HG03457 (cell line): ENCODE results near the gene KIF26B.

Source experiments
- ATAC-seq: cut with Tn5 transposase; IDR thresholded peaks from one replicate; pipeline ENCODE4 v1.9.1; 2021; ENCODE audit warnings: moderate number of reproducible peaks; ENCODE audit not compliant: unreplicated experiment

Gene KIF26B

GRCh38 chr1:245484176-245484575, 329.4 kb downstream of the KIF26B start:
- no peak for ATAC-seq

- no peak for ATAC-seq
Observed at GRCh38 chr1:245485996-245486395, 331.2 kb downstream of the KIF26B start.

- no peak for ATAC-seq
Observed at GRCh38 chr1:245486775-245487470, 332.1 kb downstream of the KIF26B start.

GRCh38 chr1:245488346-245489129, 333.8 kb downstream of the KIF26B start:
- no peak for ATAC-seq

GRCh38 chr1:245489838-245490237, 335.1 kb downstream of the KIF26B start:
- no peak for ATAC-seq

- ATAC-seq, result no peak
Observed at GRCh38 chr1:245493029-245493428, 338.2 kb downstream of the KIF26B start.

GRCh38 chr1:245495681-245496080, 340.9 kb downstream of the KIF26B start:
- ATAC-seq, result no peak

- ATAC-seq, result no peak
Observed at GRCh38 chr1:245500546-245500945, 345.8 kb downstream of the KIF26B start.

GRCh38 chr1:245501633-245502032, 346.8 kb downstream of the KIF26B start:
- no peak for ATAC-seq

- ATAC-seq, result no peak
Observed at GRCh38 chr1:245503548-245503947, 348.8 kb downstream of the KIF26B start.

- ATAC-seq, result no peak
Observed at GRCh38 chr1:245510144-245510543, 355.4 kb downstream of the KIF26B start.

GRCh38 chr1:245512181-245512888, 357.6 kb downstream of the KIF26B start:
- ATAC-seq, result no peak

GRCh38 chr1:245512980-245513578, 358.3 kb downstream of the KIF26B start:
- no peak for ATAC-seq

GRCh38 chr1:245516284-245516759, 361.5 kb downstream of the KIF26B start:
- ATAC-seq, result no peak

- no peak for ATAC-seq
Observed at GRCh38 chr1:245520611-245521010, 365.8 kb downstream of the KIF26B start.

- ATAC-seq, result no peak
Observed at GRCh38 chr1:245526141-245526540, 371.4 kb downstream of the KIF26B start.

GRCh38 chr1:245528258-245528635, 373.5 kb downstream of the KIF26B start:
- ATAC-seq, result no peak

GRCh38 chr1:245530937-245531336, 376.2 kb downstream of the KIF26B start:
- ATAC-seq, result no peak

- ATAC-seq, result no peak
Observed at GRCh38 chr1:245537992-245538391, 383.2 kb downstream of the KIF26B start.

- ATAC-seq, result no peak
Observed at GRCh38 chr1:245538671-245539070, 383.9 kb downstream of the KIF26B start.

GRCh38 chr1:245541369-245541768, 386.6 kb downstream of the KIF26B start:
- ATAC-seq, result no peak
